ENCODE data around the gene EDIL3. TPM values are rescaled to one million over a fixed set of nuclear protein-coding genes. Genes with fewer than 3 reads are reported as not detected.

The EDIL3 gene
- total and polyA plus RNA-seq, 9 of the 15 experiments (the other 6 are each of a cell fraction or from before 2014, with no cell fraction given), result 0.09 TPM; not detected in 8

GRCh38 chr5:84382363-84383295, 2.1 kb downstream of the EDIL3 start:
- intact Hi-C loops (cut with micrococcal nuclease), result no loop called here
- no peaks in the 10 kb centered on the region for H4K20me1 ChIP-seq (replicated peaks; ENCODE audit: control insufficient read depth, insufficient read depth, low read length)
- BruUV-seq (replicated peaks), result no TSS peak
- H3K9me1 ChIP-seq (ENCODE audit: control insufficient read depth, insufficient read depth, low read length), result no peaks in the 10 kb centered on the region
- no peak overlapping the region for H3K4me3 ChIP-seq
- no peaks in the 10 kb centered on the region for H3K27me3 ChIP-seq (ENCODE audit: control insufficient read depth in 2 of 2, insufficient read depth in 2 of 2, low read length in 2 of 2)
- no peaks in the 10 kb centered on the region for H3K79me2 ChIP-seq (ENCODE audit: control insufficient read depth, insufficient read depth, low read length)
- H3K9me3 ChIP-seq (replicated peaks; ENCODE audit: control insufficient read depth, insufficient read depth, low read depth, low read length), result no peaks in the 10 kb centered on the region
- H3K4me2 ChIP-seq (ENCODE audit: insufficient read depth, low read length), result no peak overlapping the region
- in situ Hi-C loops (cut with MboI), result no loop called here
- H3K27ac ChIP-seq (ENCODE audit: extremely low read depth, low read depth, low read length), result no peak overlapping the region
- no peak for ATAC-seq
- H2AFZ ChIP-seq (ENCODE audit: low read depth, low read length), result no peak overlapping the region
- POLR2A ChIA-PET, result interaction anchor here (0.6 kb wide), 1 partner anchor 388 kb away, joined by 3 read pairs; no protein-coding TSS in a partner anchor
- WGBS (ENCODE audit: insufficient coverage, low coverage, missing lambda C conversion rate), result 7% methylated on average over 40 of the region's 45 CpGs
- H3K9ac ChIP-seq (ENCODE audit: insufficient read depth in 1 of 2, low read depth in 2 of 2, low read length in 2 of 2), result no peak overlapping the region
- no peaks in the 10 kb centered on the region for H3K36me3 ChIP-seq (ENCODE audit: control insufficient read depth, insufficient read depth, low read length)
- CTCF ChIA-PET (ENCODE audit: low intra/inter-chr PET ratio), result no interaction called here
- FAIRE-seq, result no peak
- no peak for DNase-seq (ENCODE audit: extremely low read depth in 1 of 4, low spot score in 3 of 4)
- H3K4me1 ChIP-seq (replicated peaks in 1 of 2; ENCODE audit: control insufficient read depth in 2 of 2, insufficient read depth in 2 of 2, low read length in 2 of 2), result no peaks in the 10 kb centered on the region
- TF ChIP-seq ZC3H8 (IDR thresholded peaks at IDR 0.05), result no peak
- no peak for TF ChIP-seq BDP1 (IDR thresholded peaks at IDR 0.05; ENCODE audit: insufficient read depth, insufficient read length)
- TF ChIP-seq MNT (conservative IDR thresholded peaks at IDR 0.05), result no peak
- TF ChIP-seq NRF1 (conservative IDR thresholded peaks at IDR 0.05 in 1 of 2, IDR thresholded peaks at IDR 0.05 in 1 of 2), result no peak
- no peak for TF ChIP-seq HOXB6 (CRISPR knock-in tag; IDR thresholded peaks at IDR 0.05; ENCODE audit: borderline replicate concordance)
- TF ChIP-seq ZNF318 (IDR thresholded peaks at IDR 0.05; ENCODE audit: borderline replicate concordance in 1 of 2, low read depth in 1 of 2), result no peak
- no peak for TF ChIP-seq FOXM1 (IDR thresholded peaks at IDR 0.05; ENCODE audit: low read depth)
- TF ChIP-seq FOXM1 (CRISPR knock-in tag; IDR thresholded peaks at IDR 0.05; ENCODE audit: low read depth), result no peak
- TF ChIP-seq FOXK2 (conservative IDR thresholded peaks at IDR 0.05 in 1 of 2, IDR thresholded peaks at IDR 0.05 in 1 of 2; ENCODE audit: low read depth in 2 of 2), result no peak

Data from K562 (cell line).